CD1c-positive myeloid dendritic cell (primary cell): ENCODE data around the gene CYP11A1.

Experiments used
- DNase-seq: peaks from one replicate; pipeline ENCODE4 v3.0.0-alpha.2; 2016; ENCODE audit errors: extremely low spot score

CYP11A1 gene

DNA sequence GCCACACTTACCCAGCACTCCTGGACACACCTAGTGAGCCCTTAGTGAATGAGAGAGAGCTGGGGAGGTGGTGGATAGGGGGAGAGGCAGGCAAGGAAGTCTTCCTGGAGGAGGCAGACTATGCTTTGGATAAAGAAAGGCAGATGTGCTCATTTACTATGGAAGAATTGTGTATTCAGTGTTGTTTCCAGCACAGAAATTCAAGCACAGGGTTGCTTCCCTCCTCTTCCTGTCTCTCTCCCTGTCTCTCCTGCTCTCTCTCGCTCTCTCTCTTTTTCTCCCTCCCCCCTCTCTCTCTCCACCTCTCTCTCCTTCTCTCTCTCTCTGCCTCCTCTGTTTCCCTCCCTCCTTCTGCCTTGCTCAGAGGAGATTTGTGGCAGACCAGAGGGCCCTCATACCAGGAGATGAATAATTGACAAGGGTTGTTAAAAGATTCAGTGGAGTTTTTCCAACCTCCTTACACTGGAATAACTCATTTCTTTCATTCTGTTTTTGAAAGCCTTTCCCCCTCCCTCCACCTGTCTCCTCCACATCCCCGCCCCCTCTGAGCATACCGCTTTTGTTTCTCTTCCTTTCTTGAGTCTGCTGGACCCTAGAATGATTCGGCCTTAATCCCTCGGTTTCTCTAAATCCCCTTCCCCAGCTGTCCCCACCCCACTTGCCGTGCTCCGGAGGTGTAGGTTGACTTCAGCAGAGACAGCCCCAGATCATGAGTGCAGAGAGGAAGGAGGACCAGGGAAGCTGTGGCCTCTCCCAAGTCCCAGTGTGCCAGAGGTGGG lies 65.7 kb downstream of the CYP11A1 start:
- DNase-seq = no peak

- DNase-seq = no peak
Observed at GRCh38 chr15:74300057-74300795, 67.2 kb downstream of the CYP11A1 start.

DNA sequence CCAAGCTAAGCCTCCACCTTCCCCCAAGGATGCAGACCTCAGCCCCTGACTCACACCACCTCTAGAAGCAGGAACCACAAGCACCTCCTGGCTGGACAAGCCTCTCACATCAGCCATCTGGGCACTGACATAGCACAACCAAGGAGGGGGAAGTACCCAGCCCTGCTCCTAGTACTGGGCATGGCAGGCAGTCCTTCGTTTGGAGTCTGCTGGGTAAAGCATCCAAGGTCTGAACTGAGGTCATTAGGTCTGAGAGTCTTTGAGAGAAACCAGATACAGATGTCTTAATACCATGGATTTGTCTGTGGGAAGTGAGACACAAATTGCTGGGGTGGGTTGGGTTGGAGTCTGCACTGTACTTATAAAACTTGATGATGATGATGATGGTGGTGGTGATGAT lies 69.6 kb downstream of the CYP11A1 start:
- DNase-seq = no peak

GRCh38 chr15:74295800-74296199 lies 71.6 kb downstream of the CYP11A1 start:
- DNase-seq = no peak

DNA sequence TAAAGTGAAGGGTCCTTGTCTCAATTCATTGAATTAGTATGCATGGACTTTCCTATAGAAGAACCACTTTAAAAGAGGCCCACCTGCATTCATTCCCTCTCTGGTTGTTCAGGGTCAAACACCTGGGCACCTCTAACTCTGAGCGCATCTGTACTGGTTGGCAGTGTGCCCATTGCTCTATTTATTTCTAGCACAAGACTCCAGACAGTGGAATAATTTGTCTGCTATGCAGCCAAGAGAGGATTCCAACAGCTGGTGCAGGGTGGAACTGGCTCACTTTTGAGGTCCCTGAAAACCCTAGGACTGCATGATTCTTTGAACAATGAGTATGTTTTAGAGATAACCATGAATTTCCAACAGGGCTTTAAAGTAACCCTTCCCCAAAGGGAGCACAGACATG lies 73.4 kb downstream of the CYP11A1 start:
- no peak for DNase-seq

- DNase-seq = no peak
Observed at GRCh38 chr15:74293021-74293810, 74.2 kb downstream of the CYP11A1 start.

- DNase-seq = peak; percentile 59
Observed at GRCh38 chr15:74291101-74292071, 76.1 kb downstream of the CYP11A1 start.

GRCh38 chr15:74290645-74291044 lies 76.8 kb downstream of the CYP11A1 start:
- DNase-seq = no peak

- no peak for DNase-seq
Observed at GRCh38 chr15:74289671-74290070, 77.8 kb downstream of the CYP11A1 start.
